Liver (tissue), 9 donors: Measurements from ENCODE around the gene VPS29. TPM values are rescaled to one million over a fixed set of nuclear protein-coding genes. Genes with fewer than 3 reads are reported as not detected.
A peak's percentile ranks its signal among the peaks of the same experiment; 100 is the strongest.

ENCODE experiments used
- DNase-seq: peaks from one replicate; pipeline ENCODE4 v3.0.0-alpha.2; 2017; ENCODE audit warnings: low spot score
- H3K27ac ChIP-seq, 2 donors: one replicate each; pipeline ENCODE4 v1.7.0; 2013; ENCODE audit warnings: inconsistent platforms in 2 of 2, low read length in 2 of 2, control low read depth in 1 of 2, low read depth in 1 of 2, mild to moderate bottlenecking in 1 of 2
- H3K27me3 ChIP-seq, 4 donors: one replicate each; pipeline versions ENCODE4 v1.6.1 to v1.7.0; 2013; ENCODE audit warnings: low read length in 3 of 4, inconsistent platforms in 1 of 4, mild to moderate bottlenecking in 1 of 4, moderate library complexity in 1 of 4; ENCODE audit not compliant: control insufficient read depth in 4 of 4, insufficient read depth in 4 of 4
- H3K36me3 ChIP-seq, 4 donors: one replicate each; pipeline versions ENCODE4 v1.6.1 to v1.7.0; 2013; ENCODE audit warnings: low read length in 3 of 4, mild to moderate bottlenecking in 3 of 4, low read depth in 1 of 4, moderate library complexity in 1 of 4; ENCODE audit not compliant: control insufficient read depth in 4 of 4, insufficient read depth in 3 of 4
- H3K4me1 ChIP-seq, 4 donors: one replicate each; pipeline versions ENCODE4 v1.6.1 to v1.7.0; 2013; ENCODE audit warnings: low read length in 3 of 4, mild to moderate bottlenecking in 3 of 4, moderate library complexity in 1 of 4; ENCODE audit not compliant: control insufficient read depth in 4 of 4, insufficient read depth in 4 of 4
- H3K4me3 ChIP-seq, 3 donors: one replicate each; pipeline versions ENCODE4 v1.6.1 to v1.7.0; 2013; ENCODE audit warnings: low read length in 3 of 3, control low read depth in 1 of 3, low read depth in 1 of 3, mild to moderate bottlenecking in 1 of 3
- H3K9ac ChIP-seq, 2 donors: one replicate each; pipeline ENCODE4 v1.7.0; 2013; ENCODE audit warnings: low read length in 2 of 2, mild to moderate bottlenecking in 2 of 2, moderate library complexity in 2 of 2, control low read depth in 1 of 2, low read depth in 1 of 2
- H3K9me3 ChIP-seq, 4 donors: one replicate each; pipeline versions ENCODE4 v1.6.1 to v1.7.0; 2013; ENCODE audit warnings: low read length in 3 of 4; ENCODE audit not compliant: control insufficient read depth in 4 of 4
- EGR1 ChIP-seq, 2 donors: IDR thresholded peaks; 2 replicates each; pipeline ENCODE4 v1.6.1; 2016 to 2018; ENCODE audit warnings: antibody characterized with exemption in 2 of 2, low read depth in 2 of 2
- FOXA1 ChIP-seq: IDR thresholded peaks from 2 replicates; pipeline ENCODE4 v1.6.1; 2016; ENCODE audit warnings: antibody characterized with exemption
- FOXA2 ChIP-seq: IDR thresholded peaks from 2 replicates; pipeline ENCODE4 v1.6.1; 2016; ENCODE audit warnings: antibody characterized with exemption
- GABPA ChIP-seq, 2 donors: IDR thresholded peaks in 1 of 2; conservative IDR thresholded peaks in 1 of 2; 2 replicates each; pipeline ENCODE4 v1.6.1; 2016; ENCODE audit warnings: antibody characterized with exemption in 2 of 2, mild to moderate bottlenecking in 1 of 2, moderate library complexity in 1 of 2
- HNF4A ChIP-seq, 2 donors: conservative IDR thresholded peaks; 2 replicates each; pipeline ENCODE4 v1.6.1; 2016; ENCODE audit warnings: antibody characterized with exemption in 2 of 2, mild to moderate bottlenecking in 2 of 2
- HNF4G ChIP-seq: IDR thresholded peaks from 2 replicates; pipeline ENCODE4 v1.6.1; 2016; ENCODE audit warnings: antibody characterized with exemption
- JUND ChIP-seq, 2 donors: IDR thresholded peaks; 2 replicates each; pipeline ENCODE4 v1.6.1; 2016; ENCODE audit warnings: antibody characterized with exemption in 2 of 2
- NR2F2 ChIP-seq: IDR thresholded peaks from 2 replicates; pipeline ENCODE4 v1.6.1; 2016; ENCODE audit warnings: antibody characterized with exemption
- RAD21 ChIP-seq, 2 donors: IDR thresholded peaks; 2 replicates each; pipeline ENCODE4 v1.6.1; 2016; ENCODE audit warnings: antibody characterized with exemption in 2 of 2, mild to moderate bottlenecking in 2 of 2
- RXRA ChIP-seq, 2 donors: IDR thresholded peaks; 2 replicates each; pipeline ENCODE4 v1.6.1; 2017 to 2018; ENCODE audit warnings: antibody characterized with exemption in 2 of 2, mild to moderate bottlenecking in 1 of 2
- SP1 ChIP-seq: IDR thresholded peaks from 2 replicates; pipeline ENCODE4 v1.6.1; 2018; ENCODE audit warnings: antibody characterized with exemption, mild to moderate bottlenecking
- TAF1 ChIP-seq: conservative IDR thresholded peaks from 2 replicates; pipeline ENCODE4 v1.6.1; 2016; ENCODE audit warnings: antibody characterized with exemption, mild to moderate bottlenecking
- YY1 ChIP-seq: IDR thresholded peaks from 2 replicates; pipeline ENCODE4 v1.6.1; 2016; ENCODE audit warnings: antibody characterized with exemption, mild to moderate bottlenecking
- WGBS: extraction: QIAGEN DNeasy Blood & Tissue Kit; methylation state at CpG from one replicate; pipeline ENCODE4 v1.1.7; 2013; 5-methylcytosine and 5-hydroxymethylcytosine counted together
- polyA plus RNA-seq, 2 donors: library from polyadenylated mRNA; stranded (reverse) in 1 of 2; unstranded in 1 of 2; fragments of 200-250 nt in 1 of 2; fragments of >200 nt in 1 of 2; fragmentation: Nextera tagmentation in 1 of 2; extraction: Ambion mirVana in 1 of 2; gene quantifications; one replicate each; pipeline versions ENCODE4 v1.2.1 to v1.2.3, GENCODE V29; 2013 to 2015
- total RNA-seq, 2 donors: library from RNA; depleted of rRNA; stranded (reverse); fragments of >200 nt; gene quantifications; one replicate each; pipeline ENCODE4 v1.2.3, GENCODE V29; 2014
- TF ChIP-seq, protein P1 (sequence below): IDR thresholded peaks from 2 replicates; pipeline ENCODE4 v1.6.1; 2016; ENCODE audit warnings: antibody characterized with exemption
- TF ChIP-seq, protein P2 (sequence below): IDR thresholded peaks from 2 replicates; pipeline ENCODE4 v1.6.1; 2016; ENCODE audit warnings: antibody characterized with exemption, mild to moderate bottlenecking
- TF ChIP-seq, protein P3 (sequence below): IDR thresholded peaks from 2 replicates; pipeline ENCODE4 v1.6.1; 2016; ENCODE audit warnings: antibody characterized with exemption
- TF ChIP-seq, protein P4 (sequence below): fragments of 150-350 bp; IDR thresholded peaks from 2 replicates; pipeline ENCODE4 v1.5.1; 2017; ENCODE audit warnings: improper control_type of control experiment, low read depth, low read length; ENCODE audit not compliant: missing input control
- TF ChIP-seq, protein P5 (sequence below): IDR thresholded peaks from 2 replicates; pipeline ENCODE4 v1.6.1; 2016; ENCODE audit warnings: antibody characterized with exemption
- donor health status: healthy.
- donor health status: healthy.
- donor health status: healthy.
- donor health status: healthy.
- donor health status: healthy.

The VPS29 gene
- total and polyA plus RNA-seq, 4 donors, result 48.0 to 170 (median 67.8) TPM

DNA sequence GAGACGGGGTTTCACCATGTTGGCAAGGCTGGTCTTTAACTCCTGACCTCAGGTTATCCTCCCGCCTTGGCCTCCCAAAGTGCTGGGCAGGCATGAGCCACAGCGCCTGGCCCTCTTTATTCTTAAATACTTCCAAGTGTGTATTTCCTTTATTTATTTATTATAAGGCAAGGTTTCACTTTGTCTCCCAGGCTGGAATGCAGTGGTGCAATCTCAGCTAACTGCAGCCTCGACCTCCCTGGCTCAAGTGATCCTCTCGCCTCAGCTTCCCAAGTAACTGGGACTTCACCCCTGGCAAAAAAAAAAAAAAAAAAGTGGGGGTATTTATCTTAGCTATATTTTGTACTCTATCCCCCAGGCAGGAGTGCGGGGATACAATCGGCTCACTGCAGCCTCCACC, 26.5 kb downstream of the VPS29 start:
- no peak for DNase-seq
- Histone ChIP-seq H3K9ac (no peak overlapping the region), H3K9me3 (no peaks in the 10 kb centered on the region), H3K36me3 (no peaks in the 10 kb centered on the region), H3K4me1 (no peaks in the 10 kb centered on the region), H3K4me3 (no peak overlapping the region), H3K27me3 (no peaks in the 10 kb centered on the region), H3K27ac (no peak overlapping the region)
- TF ChIP-seq, protein P1, sequence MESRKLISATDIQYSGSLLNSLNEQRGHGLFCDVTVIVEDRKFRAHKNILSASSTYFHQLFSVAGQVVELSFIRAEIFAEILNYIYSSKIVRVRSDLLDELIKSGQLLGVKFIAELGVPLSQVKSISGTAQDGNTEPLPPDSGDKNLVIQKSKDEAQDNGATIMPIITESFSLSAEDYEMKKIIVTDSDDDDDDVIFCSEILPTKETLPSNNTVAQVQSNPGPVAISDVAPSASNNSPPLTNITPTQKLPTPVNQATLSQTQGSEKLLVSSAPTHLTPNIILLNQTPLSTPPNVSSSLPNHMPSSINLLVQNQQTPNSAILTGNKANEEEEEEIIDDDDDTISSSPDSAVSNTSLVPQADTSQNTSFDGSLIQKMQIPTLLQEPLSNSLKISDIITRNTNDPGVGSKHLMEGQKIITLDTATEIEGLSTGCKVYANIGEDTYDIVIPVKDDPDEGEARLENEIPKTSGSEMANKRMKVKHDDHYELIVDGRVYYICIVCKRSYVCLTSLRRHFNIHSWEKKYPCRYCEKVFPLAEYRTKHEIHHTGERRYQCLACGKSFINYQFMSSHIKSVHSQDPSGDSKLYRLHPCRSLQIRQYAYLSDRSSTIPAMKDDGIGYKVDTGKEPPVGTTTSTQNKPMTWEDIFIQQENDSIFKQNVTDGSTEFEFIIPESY, result no peak
- TF ChIP-seq JUND (IDR thresholded peaks at IDR 0.05) (no peak), HNF4G (no peak), FOXA2 (no peak), HNF4A (conservative IDR thresholded peaks at IDR 0.05) (no peak), YY1 (no peak)
- TF ChIP-seq, protein P2, sequence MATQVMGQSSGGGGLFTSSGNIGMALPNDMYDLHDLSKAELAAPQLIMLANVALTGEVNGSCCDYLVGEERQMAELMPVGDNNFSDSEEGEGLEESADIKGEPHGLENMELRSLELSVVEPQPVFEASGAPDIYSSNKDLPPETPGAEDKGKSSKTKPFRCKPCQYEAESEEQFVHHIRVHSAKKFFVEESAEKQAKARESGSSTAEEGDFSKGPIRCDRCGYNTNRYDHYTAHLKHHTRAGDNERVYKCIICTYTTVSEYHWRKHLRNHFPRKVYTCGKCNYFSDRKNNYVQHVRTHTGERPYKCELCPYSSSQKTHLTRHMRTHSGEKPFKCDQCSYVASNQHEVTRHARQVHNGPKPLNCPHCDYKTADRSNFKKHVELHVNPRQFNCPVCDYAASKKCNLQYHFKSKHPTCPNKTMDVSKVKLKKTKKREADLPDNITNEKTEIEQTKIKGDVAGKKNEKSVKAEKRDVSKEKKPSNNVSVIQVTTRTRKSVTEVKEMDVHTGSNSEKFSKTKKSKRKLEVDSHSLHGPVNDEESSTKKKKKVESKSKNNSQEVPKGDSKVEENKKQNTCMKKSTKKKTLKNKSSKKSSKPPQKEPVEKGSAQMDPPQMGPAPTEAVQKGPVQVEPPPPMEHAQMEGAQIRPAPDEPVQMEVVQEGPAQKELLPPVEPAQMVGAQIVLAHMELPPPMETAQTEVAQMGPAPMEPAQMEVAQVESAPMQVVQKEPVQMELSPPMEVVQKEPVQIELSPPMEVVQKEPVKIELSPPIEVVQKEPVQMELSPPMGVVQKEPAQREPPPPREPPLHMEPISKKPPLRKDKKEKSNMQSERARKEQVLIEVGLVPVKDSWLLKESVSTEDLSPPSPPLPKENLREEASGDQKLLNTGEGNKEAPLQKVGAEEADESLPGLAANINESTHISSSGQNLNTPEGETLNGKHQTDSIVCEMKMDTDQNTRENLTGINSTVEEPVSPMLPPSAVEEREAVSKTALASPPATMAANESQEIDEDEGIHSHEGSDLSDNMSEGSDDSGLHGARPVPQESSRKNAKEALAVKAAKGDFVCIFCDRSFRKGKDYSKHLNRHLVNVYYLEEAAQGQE, result no peak
- TF ChIP-seq, protein P3, sequence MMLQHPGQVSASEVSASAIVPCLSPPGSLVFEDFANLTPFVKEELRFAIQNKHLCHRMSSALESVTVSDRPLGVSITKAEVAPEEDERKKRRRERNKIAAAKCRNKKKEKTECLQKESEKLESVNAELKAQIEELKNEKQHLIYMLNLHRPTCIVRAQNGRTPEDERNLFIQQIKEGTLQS, result no peak
- WGBS, result 98% methylated on average over 7 of the region's 7 CpGs

DNA sequence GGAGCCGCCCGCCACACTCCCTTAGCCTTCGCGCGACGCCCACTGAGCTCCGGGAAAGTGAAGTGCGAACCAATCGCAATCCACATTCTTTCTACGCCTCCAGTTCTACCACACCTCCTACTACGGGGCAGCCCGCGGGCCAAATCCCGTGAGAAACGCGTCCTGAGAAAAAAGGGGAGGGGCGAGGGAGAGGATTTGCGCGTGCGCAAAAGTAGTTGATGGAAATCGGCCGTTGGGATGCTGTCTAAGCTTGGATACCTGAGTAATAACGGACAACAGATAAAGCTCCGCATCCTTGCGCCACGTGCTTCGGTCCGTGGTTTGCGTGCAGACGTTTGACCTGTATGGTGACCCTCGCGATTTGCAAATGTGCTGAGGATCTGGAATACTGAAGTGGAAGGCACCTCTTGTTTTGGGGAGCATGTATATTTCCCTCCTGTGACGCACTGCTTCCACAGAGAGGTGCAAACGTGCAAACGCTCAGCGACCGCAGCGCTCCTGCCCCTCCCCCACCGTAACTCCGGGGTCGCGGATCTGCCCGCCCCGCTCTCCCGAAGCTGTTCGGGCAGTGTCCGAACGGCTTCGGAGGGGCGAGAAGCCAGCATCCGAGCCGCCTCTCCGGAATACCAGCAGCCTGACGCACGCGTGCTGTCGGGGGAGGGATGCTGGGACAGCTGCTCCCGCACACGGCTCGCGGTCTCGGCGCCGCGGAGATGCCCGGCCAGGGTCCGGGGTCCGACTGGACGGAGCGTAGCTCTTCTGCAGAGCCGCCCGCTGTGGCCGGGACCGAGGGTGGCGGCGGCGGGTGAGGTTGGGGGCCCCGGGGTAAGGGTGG, 33.5 kb downstream of the VPS29 start, which contains the start of the genes FAM216A and GPN3:
TSS of gene FAM216A (plus strand) at position 632 of the 835 bp plus-strand sequence. CDS start at position 663, 31 bp downstream.
TSS of gene GPN3 (minus strand) at position 44 of the 835 bp plus-strand sequence. CDS start 54 bp downstream, outside the sequence.
- peak within 1 kb of the TSS; percentile 77 to 93 for H3K9ac ChIP-seq
- peak within 1 kb of the TSS; percentile 79 to 95 for H3K27ac ChIP-seq
- no peaks in the 10 kb centered on the region for H3K27me3 ChIP-seq
- H3K4me3 ChIP-seq, result peak within 1 kb of the TSS; percentile 71 to 99 (median 94)
- no peaks in the 10 kb centered on the region for H3K9me3 ChIP-seq
- H3K4me1 ChIP-seq, result peaks cover 0 to 27% (median 21%) of the 10 kb centered on the region in 4 donors
- H3K36me3 ChIP-seq, result peaks cover 0 to 6% (median 2%) of the 10 kb centered on the region in 4 donors
- peak; percentile 97 for DNase-seq
- under 1% methylated on average over 78 of the region's 78 CpGs for WGBS
- peak in 1 of 2 donors; percentile 83 for TF ChIP-seq GABPA (IDR thresholded peaks at IDR 0.05 in 1 of 2, conservative IDR thresholded peaks at IDR 0.05 in 1 of 2)
- TF ChIP-seq NR2F2, result peak; percentile 36
- peak; percentile 95 for TF ChIP-seq YY1
- peak in 1 of 2 donors; percentile 17 for TF ChIP-seq JUND (IDR thresholded peaks at IDR 0.05)
- TF ChIP-seq, protein P4, sequence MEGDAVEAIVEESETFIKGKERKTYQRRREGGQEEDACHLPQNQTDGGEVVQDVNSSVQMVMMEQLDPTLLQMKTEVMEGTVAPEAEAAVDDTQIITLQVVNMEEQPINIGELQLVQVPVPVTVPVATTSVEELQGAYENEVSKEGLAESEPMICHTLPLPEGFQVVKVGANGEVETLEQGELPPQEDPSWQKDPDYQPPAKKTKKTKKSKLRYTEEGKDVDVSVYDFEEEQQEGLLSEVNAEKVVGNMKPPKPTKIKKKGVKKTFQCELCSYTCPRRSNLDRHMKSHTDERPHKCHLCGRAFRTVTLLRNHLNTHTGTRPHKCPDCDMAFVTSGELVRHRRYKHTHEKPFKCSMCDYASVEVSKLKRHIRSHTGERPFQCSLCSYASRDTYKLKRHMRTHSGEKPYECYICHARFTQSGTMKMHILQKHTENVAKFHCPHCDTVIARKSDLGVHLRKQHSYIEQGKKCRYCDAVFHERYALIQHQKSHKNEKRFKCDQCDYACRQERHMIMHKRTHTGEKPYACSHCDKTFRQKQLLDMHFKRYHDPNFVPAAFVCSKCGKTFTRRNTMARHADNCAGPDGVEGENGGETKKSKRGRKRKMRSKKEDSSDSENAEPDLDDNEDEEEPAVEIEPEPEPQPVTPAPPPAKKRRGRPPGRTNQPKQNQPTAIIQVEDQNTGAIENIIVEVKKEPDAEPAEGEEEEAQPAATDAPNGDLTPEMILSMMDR, result no peak
- TF ChIP-seq TAF1, result peak; percentile 91
- TF ChIP-seq SP1, result peak; percentile 90
- TF ChIP-seq, protein P3, result peak; percentile 54
- peak; percentile 25 to 48 for TF ChIP-seq EGR1 (IDR thresholded peaks at IDR 0.05; ENCODE audit: low read depth in 2 of 2)
- TF ChIP-seq, protein P5, sequence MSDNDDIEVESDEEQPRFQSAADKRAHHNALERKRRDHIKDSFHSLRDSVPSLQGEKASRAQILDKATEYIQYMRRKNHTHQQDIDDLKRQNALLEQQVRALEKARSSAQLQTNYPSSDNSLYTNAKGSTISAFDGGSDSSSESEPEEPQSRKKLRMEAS, result peak; percentile 97
- peak; percentile 47 to 53 for TF ChIP-seq RAD21 (IDR thresholded peaks at IDR 0.05)
- TF ChIP-seq, protein P2, result peak; percentile 80
- peak; percentile 61 for TF ChIP-seq FOXA2
- TF ChIP-seq HNF4G, result peak; percentile 36
- peak; percentile 75 for TF ChIP-seq FOXA1
- peak; percentile 67 to 69 for TF ChIP-seq RXRA (IDR thresholded peaks at IDR 0.05)
- TF ChIP-seq HNF4A (conservative IDR thresholded peaks at IDR 0.05), result peak; percentile 24 to 43
